ENCODE results near the gene NELL2.

Gene NELL2

DNA sequence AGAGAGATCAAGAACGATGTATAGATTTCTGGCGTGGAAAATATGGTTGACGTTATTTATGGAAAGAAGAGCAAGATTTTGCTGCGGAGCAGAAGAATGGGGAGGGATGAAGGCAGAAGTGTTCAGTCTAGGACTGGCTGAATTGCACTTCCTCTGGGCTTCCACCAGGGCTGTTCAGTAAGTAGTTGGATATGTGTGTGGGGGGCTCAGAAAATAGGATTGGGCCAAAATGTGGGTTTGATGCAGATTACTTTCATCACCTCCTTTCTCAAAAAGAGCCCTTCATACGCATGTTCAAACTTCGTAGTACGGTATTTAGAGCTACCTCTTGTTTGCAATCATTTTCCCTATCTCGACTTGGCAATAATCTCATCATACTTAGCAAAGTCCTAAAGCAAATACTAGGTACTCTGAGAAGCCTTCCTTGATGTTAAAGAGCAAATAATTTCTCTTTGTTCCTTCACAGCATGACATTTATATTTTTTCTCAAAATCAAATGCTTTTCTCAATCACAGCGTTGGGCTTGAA lies 349.4 kb downstream of the NELL2 start:
- no peak overlapping the region for H3K23ac ChIP-seq (ENCODE audit: low read length in 2 of 2)
- H2BK12ac ChIP-seq (ENCODE audit: low read length in 2 of 2) = no peak overlapping the region
- no peak overlapping the region for H2AK5ac ChIP-seq (ENCODE audit: low read length, severe bottlenecking)
- no peaks in the 10 kb centered on the region for H3K36me3 ChIP-seq (ENCODE audit: control insufficient read depth in 1 of 2, insufficient read depth in 2 of 2, low read depth in 1 of 2, low read length in 2 of 2)
- H3K9me3 ChIP-seq (ENCODE audit: control insufficient read depth, low read length) = no peaks in the 10 kb centered on the region
- no peak overlapping the region for H4K8ac ChIP-seq (ENCODE audit: low read length)
- no peak overlapping the region for H2AFZ ChIP-seq (ENCODE audit: low read depth, low read length)
- no peak overlapping the region for H3K27ac ChIP-seq (ENCODE audit: low read length, poor library complexity, severe bottlenecking)
- DNase-seq = no peak
- no peaks in the 10 kb centered on the region for H3K79me1 ChIP-seq (replicated peaks; ENCODE audit: low read length, poor library complexity, severe bottlenecking)
- H3K9ac ChIP-seq (ENCODE audit: low read length) = no peak overlapping the region
- no peaks in the 10 kb centered on the region for H3K27me3 ChIP-seq (ENCODE audit: control insufficient read depth in 1 of 2, insufficient read depth in 1 of 2, low read length in 2 of 2)
- WGBS = 92% methylated on average over 8 of the region's 9 CpGs
- H3K14ac ChIP-seq (ENCODE audit: low read length in 2 of 2) = no peak overlapping the region
- no peak overlapping the region for H3K4ac ChIP-seq (ENCODE audit: low read depth in 1 of 2, low read length in 2 of 2)
- H2BK120ac ChIP-seq (ENCODE audit: low read depth, low read length) = no peak overlapping the region
- H2BK15ac ChIP-seq (ENCODE audit: low read depth, poor library complexity, severe bottlenecking) = no peak overlapping the region
- no peak overlapping the region for H3K18ac ChIP-seq (ENCODE audit: low read depth in 1 of 2, low read length in 2 of 2)
- no peak overlapping the region for H2BK5ac ChIP-seq (ENCODE audit: low read depth, low read length, poor library complexity, severe bottlenecking)
- H3K4me3 ChIP-seq (ENCODE audit: insufficient read depth in 1 of 2, low read depth in 1 of 2, low read length in 2 of 2) = no peak overlapping the region
- H3K4me2 ChIP-seq (ENCODE audit: low read length, poor library complexity, severe bottlenecking) = no peak overlapping the region
- H3K4me1 ChIP-seq (ENCODE audit: control insufficient read depth, insufficient read depth, low read depth, low read length) = no peaks in the 10 kb centered on the region
- no peak overlapping the region for H4K91ac ChIP-seq (ENCODE audit: low read length)

DNA sequence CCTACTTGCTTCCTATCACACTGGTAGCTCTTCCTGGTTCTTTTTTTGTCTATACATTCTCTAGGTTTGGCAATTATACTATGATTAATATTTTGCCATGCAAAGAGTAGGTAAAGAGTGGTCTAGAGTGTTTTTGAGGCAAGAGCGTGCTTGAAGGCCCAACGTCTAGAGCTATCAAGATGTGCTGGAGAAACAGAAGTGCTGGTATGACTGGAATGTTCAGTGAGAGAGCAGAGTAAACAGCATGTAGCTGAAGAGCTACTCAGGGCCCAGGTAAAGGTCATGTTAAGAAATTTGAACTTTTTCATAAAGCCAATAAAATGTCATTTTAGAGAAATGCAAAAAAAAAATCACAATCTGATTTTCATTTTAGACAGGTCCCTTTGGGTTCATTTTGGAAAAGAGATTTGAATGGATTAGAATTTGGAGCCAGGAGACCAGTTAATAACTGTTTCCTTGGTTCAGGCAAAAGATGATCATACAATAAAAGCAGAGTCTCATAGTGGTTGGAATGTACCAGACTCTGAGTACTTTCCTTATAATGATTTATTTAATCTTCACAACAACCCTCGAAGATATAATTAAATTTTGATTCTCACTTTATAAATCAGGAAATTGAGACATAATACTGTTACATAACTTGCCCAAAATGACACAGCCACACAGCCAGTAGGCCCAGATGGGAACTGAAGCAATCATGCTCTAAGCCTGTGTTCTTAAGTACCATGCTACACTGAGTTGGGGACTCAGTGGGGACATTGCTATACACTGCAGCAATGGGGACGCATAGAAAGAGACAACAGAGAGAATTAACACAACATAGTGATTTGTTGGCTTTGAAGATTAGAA lies 350.1 kb downstream of the NELL2 start:
- H3K36me3 ChIP-seq (ENCODE audit: control insufficient read depth in 1 of 2, insufficient read depth in 2 of 2, low read depth in 1 of 2, low read length in 2 of 2) = no peaks in the 10 kb centered on the region

DNA sequence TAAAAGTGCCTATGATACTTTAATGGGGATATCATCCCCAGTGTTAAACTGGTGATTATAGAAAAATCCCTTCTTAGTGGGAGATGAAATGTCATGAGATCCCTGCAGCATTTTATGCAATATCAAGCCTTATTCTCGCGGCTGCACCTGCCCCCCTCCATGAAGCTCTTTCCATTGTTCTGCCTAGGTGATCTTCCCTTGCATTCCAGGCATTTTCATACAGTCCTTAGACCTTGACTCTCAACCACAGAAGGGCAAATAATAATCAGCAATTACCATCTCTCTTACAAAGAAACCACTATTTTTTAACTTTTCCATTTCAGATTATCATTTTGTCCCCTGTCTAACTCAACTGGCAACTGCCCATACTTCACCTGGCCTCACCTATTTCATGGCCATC lies 352.3 kb downstream of the NELL2 start:
- H3K9ac ChIP-seq (ENCODE audit: low read length) = no peak overlapping the region
- no peaks in the 10 kb centered on the region for H3K79me1 ChIP-seq (replicated peaks; ENCODE audit: low read length, poor library complexity, severe bottlenecking)
- no peak overlapping the region for H3K18ac ChIP-seq (ENCODE audit: low read depth in 1 of 2, low read length in 2 of 2)
- H3K4ac ChIP-seq (ENCODE audit: low read depth in 1 of 2, low read length in 2 of 2) = no peak overlapping the region
- DNase-seq = no peak
- no peak overlapping the region for H3K27ac ChIP-seq (ENCODE audit: low read length, poor library complexity, severe bottlenecking)
- H3K4me3 ChIP-seq (ENCODE audit: insufficient read depth in 1 of 2, low read depth in 1 of 2, low read length in 2 of 2) = no peak overlapping the region
- no peak overlapping the region for H2AK5ac ChIP-seq (ENCODE audit: low read length, severe bottlenecking)
- no peak overlapping the region for H2BK12ac ChIP-seq (ENCODE audit: low read length in 2 of 2)
- H2BK120ac ChIP-seq (ENCODE audit: low read depth, low read length) = no peak overlapping the region
- WGBS = 94% methylated on average over 2 of the region's 2 CpGs
- no peak overlapping the region for H3K14ac ChIP-seq (ENCODE audit: low read length in 2 of 2)
- H3K4me2 ChIP-seq (ENCODE audit: low read length, poor library complexity, severe bottlenecking) = no peak overlapping the region
- H2AFZ ChIP-seq (ENCODE audit: low read depth, low read length) = no peak overlapping the region
- no peak overlapping the region for H2BK5ac ChIP-seq (ENCODE audit: low read depth, low read length, poor library complexity, severe bottlenecking)
- no peak overlapping the region for H2BK15ac ChIP-seq (ENCODE audit: low read depth, poor library complexity, severe bottlenecking)
- H3K4me1 ChIP-seq (ENCODE audit: control insufficient read depth, insufficient read depth, low read depth, low read length) = no peaks in the 10 kb centered on the region
- H3K9me3 ChIP-seq (ENCODE audit: control insufficient read depth, low read length) = no peaks in the 10 kb centered on the region
- H4K91ac ChIP-seq (ENCODE audit: low read length) = no peak overlapping the region
- no peaks in the 10 kb centered on the region for H3K27me3 ChIP-seq (ENCODE audit: control insufficient read depth in 1 of 2, insufficient read depth in 1 of 2, low read length in 2 of 2)
- no peak overlapping the region for H3K23ac ChIP-seq (ENCODE audit: low read length in 2 of 2)
- no peak overlapping the region for H4K8ac ChIP-seq (ENCODE audit: low read length)
- H3K36me3 ChIP-seq (ENCODE audit: control insufficient read depth in 1 of 2, insufficient read depth in 2 of 2, low read depth in 1 of 2, low read length in 2 of 2) = no peaks in the 10 kb centered on the region

More for the DNA sequence above, 350.1 kb downstream of the NELL2 start:
- H3K27ac ChIP-seq (ENCODE audit: low read length, poor library complexity, severe bottlenecking) = no peak overlapping the region
- no peak overlapping the region for H3K14ac ChIP-seq (ENCODE audit: low read length in 2 of 2)
- no peaks in the 10 kb centered on the region for H3K4me1 ChIP-seq (ENCODE audit: control insufficient read depth, insufficient read depth, low read depth, low read length)
- H4K91ac ChIP-seq (ENCODE audit: low read length) = no peak overlapping the region
- H3K27me3 ChIP-seq (ENCODE audit: control insufficient read depth in 1 of 2, insufficient read depth in 1 of 2, low read length in 2 of 2) = no peaks in the 10 kb centered on the region
- H3K23ac ChIP-seq (ENCODE audit: low read length in 2 of 2) = no peak overlapping the region
- H2BK5ac ChIP-seq (ENCODE audit: low read depth, low read length, poor library complexity, severe bottlenecking) = no peak overlapping the region
- H3K9ac ChIP-seq (ENCODE audit: low read length) = no peak overlapping the region
- no peak overlapping the region for H2BK120ac ChIP-seq (ENCODE audit: low read depth, low read length)
- H2AFZ ChIP-seq (ENCODE audit: low read depth, low read length) = no peak overlapping the region
- H4K8ac ChIP-seq (ENCODE audit: low read length) = no peak overlapping the region
- WGBS = 59% methylated on average over 4 of the region's 4 CpGs
- H3K4me3 ChIP-seq (ENCODE audit: insufficient read depth in 1 of 2, low read depth in 1 of 2, low read length in 2 of 2) = no peak overlapping the region
- no peak for DNase-seq
- no peaks in the 10 kb centered on the region for H3K79me1 ChIP-seq (replicated peaks; ENCODE audit: low read length, poor library complexity, severe bottlenecking)
- H3K4ac ChIP-seq (ENCODE audit: low read depth in 1 of 2, low read length in 2 of 2) = no peak overlapping the region
- H2BK15ac ChIP-seq (ENCODE audit: low read depth, poor library complexity, severe bottlenecking) = no peak overlapping the region
- no peak overlapping the region for H3K4me2 ChIP-seq (ENCODE audit: low read length, poor library complexity, severe bottlenecking)
- H2AK5ac ChIP-seq (ENCODE audit: low read length, severe bottlenecking) = no peak overlapping the region
- H3K18ac ChIP-seq (ENCODE audit: low read depth in 1 of 2, low read length in 2 of 2) = no peak overlapping the region
- H2BK12ac ChIP-seq (ENCODE audit: low read length in 2 of 2) = no peak overlapping the region
- no peaks in the 10 kb centered on the region for H3K9me3 ChIP-seq (ENCODE audit: control insufficient read depth, low read length)

DNA sequence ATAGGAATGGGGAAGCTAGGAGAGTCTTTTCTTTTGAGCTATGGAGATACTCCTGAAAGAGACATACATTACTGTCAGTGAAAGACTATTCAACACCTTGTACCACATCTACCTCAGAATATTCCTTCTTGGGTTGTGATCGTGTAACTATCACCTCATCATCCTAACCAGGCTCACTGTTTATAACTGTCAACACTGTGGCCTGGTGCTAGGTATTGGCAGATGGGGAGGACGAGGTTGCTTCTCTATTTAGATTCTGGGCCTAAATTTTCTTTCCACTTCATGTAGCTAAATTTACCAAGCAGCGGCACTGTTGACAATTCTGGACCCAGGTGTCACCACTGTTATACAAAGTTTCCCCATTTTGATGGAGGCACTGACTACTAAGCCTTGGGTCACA lies 354.4 kb downstream of the NELL2 start:
- H3K14ac ChIP-seq (ENCODE audit: low read length in 2 of 2) = no peak overlapping the region
- H3K4me2 ChIP-seq (ENCODE audit: low read length, poor library complexity, severe bottlenecking) = no peak overlapping the region
- H2BK120ac ChIP-seq (ENCODE audit: low read depth, low read length) = no peak overlapping the region
- no peaks in the 10 kb centered on the region for H3K4me1 ChIP-seq (ENCODE audit: control insufficient read depth, insufficient read depth, low read depth, low read length)
- H2BK12ac ChIP-seq (ENCODE audit: low read length in 2 of 2) = no peak overlapping the region
- no peak overlapping the region for H2AK5ac ChIP-seq (ENCODE audit: low read length, severe bottlenecking)
- no peak overlapping the region for H3K4ac ChIP-seq (ENCODE audit: low read depth in 1 of 2, low read length in 2 of 2)
- no peak overlapping the region for H3K23ac ChIP-seq (ENCODE audit: low read length in 2 of 2)
- no peaks in the 10 kb centered on the region for H3K79me1 ChIP-seq (replicated peaks; ENCODE audit: low read length, poor library complexity, severe bottlenecking)
- no peaks in the 10 kb centered on the region for H3K9me3 ChIP-seq (ENCODE audit: control insufficient read depth, low read length)
- DNase-seq = no peak
- H3K9ac ChIP-seq (ENCODE audit: low read length) = no peak overlapping the region
- no peak overlapping the region for H2AFZ ChIP-seq (ENCODE audit: low read depth, low read length)
- no peaks in the 10 kb centered on the region for H3K27me3 ChIP-seq (ENCODE audit: control insufficient read depth in 1 of 2, insufficient read depth in 1 of 2, low read length in 2 of 2)
- H4K8ac ChIP-seq (ENCODE audit: low read length) = no peak overlapping the region
- no peak overlapping the region for H2BK15ac ChIP-seq (ENCODE audit: low read depth, poor library complexity, severe bottlenecking)
- H3K4me3 ChIP-seq (ENCODE audit: insufficient read depth in 1 of 2, low read depth in 1 of 2, low read length in 2 of 2) = no peak overlapping the region
- H2BK5ac ChIP-seq (ENCODE audit: low read depth, low read length, poor library complexity, severe bottlenecking) = no peak overlapping the region
- no peaks in the 10 kb centered on the region for H3K36me3 ChIP-seq (ENCODE audit: control insufficient read depth in 1 of 2, insufficient read depth in 2 of 2, low read depth in 1 of 2, low read length in 2 of 2)
- no peak overlapping the region for H4K91ac ChIP-seq (ENCODE audit: low read length)
- WGBS = 66% methylated on average over 2 of the region's 3 CpGs
- no peak overlapping the region for H3K18ac ChIP-seq (ENCODE audit: low read depth in 1 of 2, low read length in 2 of 2)
- H3K27ac ChIP-seq (ENCODE audit: low read length, poor library complexity, severe bottlenecking) = no peak overlapping the region

Measured in mesenchymal stem cell (in vitro differentiated cells and primary cell).